Measurements from ENCODE around the gene INPP5J. TPM values are rescaled to one million over a fixed set of nuclear protein-coding genes. Genes with fewer than 3 reads are reported as not detected.

The INPP5J gene
- total and polyA plus RNA-seq, 11 donors, result 8.4 to 23.1 (median 19.5) TPM

GRCh38 chr22:31150615-31151014 is 27.8 kb downstream of the INPP5J start:
- WGBS, 4 donors, result 77 to 94% (median 83%) methylated on average over 3 of the region's 3 CpGs
- Histone ChIP-seq H3K4me3 (no peak overlapping the region), H3K4me1 (peaks cover under 1 to 21% (median 15%) of the 10 kb centered on the region in 12 donors), H3K36me3 (no peaks in the 10 kb centered on the region), H3K27me3 (no peaks in the 10 kb centered on the region), H3K9me3 (peaks cover 0 to 7% (median 0%) of the 10 kb centered on the region in 12 donors), H3K27ac (no peak overlapping the region)
- intact Hi-C loops (cut with DNase I), result loop anchor here in 4 of 10 donors (5.0 kb wide), 3 partner anchors 63 to 388 kb away; no protein-coding TSS in a partner anchor
- DNase-seq, result no peak
- no peak for ATAC-seq
- TF ChIP-seq POLR2A (IDR thresholded peaks at IDR 0.05) (no peak), CTCF (IDR thresholded peaks at IDR 0.05) (no peak)

GRCh38 chr22:31151872-31152271 is 29.1 kb downstream of the INPP5J start:
- no peak for DNase-seq
- Histone ChIP-seq H3K9me3 (peaks cover 0 to 3% (median 0%) of the 10 kb centered on the region in 12 donors), H3K27ac (no peak overlapping the region), H3K4me1 (peaks cover 3 to 25% (median 18%) of the 10 kb centered on the region in 12 donors), H3K27me3 (no peaks in the 10 kb centered on the region), H3K4me3 (no peak overlapping the region), H3K36me3 (no peaks in the 10 kb centered on the region)
- no peak for TF ChIP-seq POLR2A (IDR thresholded peaks at IDR 0.05)
- TF ChIP-seq CTCF (IDR thresholded peaks at IDR 0.05), result no peak
- 85 to 93% (median 92%) methylated on average over 2 of the region's 2 CpGs for WGBS, 4 donors
- no peak for ATAC-seq
- intact Hi-C loops (cut with DNase I), result loop anchor here in 4 of 10 donors (5.0 kb wide), 3 partner anchors 65 to 390 kb away; no protein-coding TSS in a partner anchor

- intact Hi-C loops (cut with DNase I), result loop anchor here in 4 of 10 donors (5.0 kb wide), 3 partner anchors 66 to 391 kb away; no protein-coding TSS in a partner anchor
- Histone ChIP-seq H3K27ac (no peak overlapping the region), H3K4me3 (no peak overlapping the region), H3K9me3 (no peaks in the 10 kb centered on the region), H3K27me3 (no peaks in the 10 kb centered on the region), H3K4me1 (peaks cover 3 to 24% (median 18%) of the 10 kb centered on the region in 12 donors), H3K36me3 (no peaks in the 10 kb centered on the region)
- 70 to 85% (median 80%) methylated on average over 3 of the region's 3 CpGs for WGBS, 4 donors
- DNase-seq (peak in 1 of 5 donors; percentile 16), ATAC-seq (no peak)
- TF ChIP-seq POLR2A (IDR thresholded peaks at IDR 0.05), result no peak
- no peak for TF ChIP-seq CTCF (IDR thresholded peaks at IDR 0.05)
These were observed 30.6 kb downstream of the INPP5J start for GRCh38 chr22:31153357-31153756.

GRCh38 chr22:31154975-31155374 is 32.2 kb downstream of the INPP5J start:
- no peaks in the 10 kb centered on the region for H3K9me3 ChIP-seq
- DNase-seq (no peak), ATAC-seq (no peak)
- WGBS, 4 donors, result 82 to 91% (median 89%) methylated on average over 1 of the region's 1 CpG
- TF ChIP-seq CTCF (IDR thresholded peaks at IDR 0.05), result no peak
- TF ChIP-seq POLR2A (IDR thresholded peaks at IDR 0.05), result no peak
- intact Hi-C loops (cut with DNase I), result loop anchor here in 4 of 10 donors (5.0 kb wide), 3 partner anchors 68 to 393 kb away; no protein-coding TSS in a partner anchor
- H3K4me3 ChIP-seq, result no peak overlapping the region
- H3K4me1 ChIP-seq, result peaks cover 0 to 21% (median 12%) of the 10 kb centered on the region in 12 donors
- H3K36me3 ChIP-seq, result no peaks in the 10 kb centered on the region
- no peaks in the 10 kb centered on the region for H3K27me3 ChIP-seq
- peak overlapping the region in 11 of 12 donors; percentile 0 to 78 (median 52) for H3K27ac ChIP-seq

All from heart left ventricle (tissue), 16 donors.